Measurements from ENCODE around the gene KLHL29.

The KLHL29 gene

GRCh38 chr2:23632831-23633395 lies 247.9 kb downstream of the KLHL29 start:
- no peaks in the 10 kb centered on the region for H3F3A ChIP-seq (ENCODE audit: low read depth)
- no peak overlapping the region for H2AFZ ChIP-seq (ENCODE audit: low read length)
- no peak overlapping the region for H3K4me3 ChIP-seq (ENCODE audit: low read length, poor library complexity, severe bottlenecking)
- no peaks in the 10 kb centered on the region for H3K36me3 ChIP-seq (ENCODE audit: insufficient read depth, low read length)
- no peaks in the 10 kb centered on the region for H4K20me1 ChIP-seq (ENCODE audit: insufficient read depth, low read length, poor library complexity, severe bottlenecking)
- H3K27me3 ChIP-seq (ENCODE audit: insufficient read depth, low read length, poor library complexity, severe bottlenecking), result no peaks in the 10 kb centered on the region
- H3K4me2 ChIP-seq (ENCODE audit: low read depth, low read length, poor library complexity, severe bottlenecking), result no peak overlapping the region
- TF ChIP-seq EZH2phosphoT487 (IDR thresholded peaks at IDR 0.05; ENCODE audit: borderline replicate concordance), result no peak
- no peak for TF ChIP-seq CTCF (conservative IDR thresholded peaks at IDR 0.05; ENCODE audit: low read length)
- no peak overlapping the region for H3K9ac ChIP-seq (ENCODE audit: low read depth, low read length, poor library complexity, severe bottlenecking)
- no peaks in the 10 kb centered on the region for H3K9me3 ChIP-seq (ENCODE audit: insufficient read depth, low read depth, low read length)
- H3K9me2 ChIP-seq (replicated peaks; ENCODE audit: low read depth, low read length), result no peaks in the 10 kb centered on the region
- no peaks in the 10 kb centered on the region for H3K79me2 ChIP-seq (ENCODE audit: insufficient read depth, low read length)
- H3K4me1 ChIP-seq (ENCODE audit: insufficient read depth, low read length, poor library complexity, severe bottlenecking), result no peaks in the 10 kb centered on the region

- H4K20me1 ChIP-seq (ENCODE audit: insufficient read depth, low read length, poor library complexity, severe bottlenecking), result no peaks in the 10 kb centered on the region
- H3K4me1 ChIP-seq (ENCODE audit: insufficient read depth, low read length, poor library complexity, severe bottlenecking), result no peaks in the 10 kb centered on the region
- no peaks in the 10 kb centered on the region for H3K36me3 ChIP-seq (ENCODE audit: insufficient read depth, low read length)
- no peak overlapping the region for H2AFZ ChIP-seq (ENCODE audit: low read length)
- TF ChIP-seq EZH2phosphoT487 (IDR thresholded peaks at IDR 0.05; ENCODE audit: borderline replicate concordance), result no peak
- TF ChIP-seq CTCF (conservative IDR thresholded peaks at IDR 0.05; ENCODE audit: low read length), result no peak
- H3K9ac ChIP-seq (ENCODE audit: low read depth, low read length, poor library complexity, severe bottlenecking), result no peak overlapping the region
- no peak overlapping the region for H3K4me2 ChIP-seq (ENCODE audit: low read depth, low read length, poor library complexity, severe bottlenecking)
- H3K4me3 ChIP-seq (ENCODE audit: low read length, poor library complexity, severe bottlenecking), result no peak overlapping the region
- H3F3A ChIP-seq (ENCODE audit: low read depth), result no peaks in the 10 kb centered on the region
- H3K27me3 ChIP-seq (ENCODE audit: insufficient read depth, low read length, poor library complexity, severe bottlenecking), result no peaks in the 10 kb centered on the region
- no peaks in the 10 kb centered on the region for H3K9me2 ChIP-seq (replicated peaks; ENCODE audit: low read depth, low read length)
- H3K9me3 ChIP-seq (ENCODE audit: insufficient read depth, low read depth, low read length), result no peaks in the 10 kb centered on the region
- H3K79me2 ChIP-seq (ENCODE audit: insufficient read depth, low read length), result no peaks in the 10 kb centered on the region
These were observed 249.0 kb downstream of the KLHL29 start for GRCh38 chr2:23633966-23634365.

- no peaks in the 10 kb centered on the region for H3K9me2 ChIP-seq (replicated peaks; ENCODE audit: low read depth, low read length)
- no peaks in the 10 kb centered on the region for H3K27me3 ChIP-seq (ENCODE audit: insufficient read depth, low read length, poor library complexity, severe bottlenecking)
- no peaks in the 10 kb centered on the region for H3K79me2 ChIP-seq (ENCODE audit: insufficient read depth, low read length)
- H3K9me3 ChIP-seq (ENCODE audit: insufficient read depth, low read depth, low read length), result no peaks in the 10 kb centered on the region
- no peaks in the 10 kb centered on the region for H3F3A ChIP-seq (ENCODE audit: low read depth)
- no peaks in the 10 kb centered on the region for H3K36me3 ChIP-seq (ENCODE audit: insufficient read depth, low read length)
- H4K20me1 ChIP-seq (ENCODE audit: insufficient read depth, low read length, poor library complexity, severe bottlenecking), result no peaks in the 10 kb centered on the region
- no peak overlapping the region for H3K9ac ChIP-seq (ENCODE audit: low read depth, low read length, poor library complexity, severe bottlenecking)
- H3K4me1 ChIP-seq (ENCODE audit: insufficient read depth, low read length, poor library complexity, severe bottlenecking), result no peaks in the 10 kb centered on the region
- H3K4me2 ChIP-seq (ENCODE audit: low read depth, low read length, poor library complexity, severe bottlenecking), result no peak overlapping the region
- no peak overlapping the region for H2AFZ ChIP-seq (ENCODE audit: low read length)
- no peak for TF ChIP-seq CTCF (conservative IDR thresholded peaks at IDR 0.05; ENCODE audit: low read length)
- no peak for TF ChIP-seq EZH2phosphoT487 (IDR thresholded peaks at IDR 0.05; ENCODE audit: borderline replicate concordance)
- H3K4me3 ChIP-seq (ENCODE audit: low read length, poor library complexity, severe bottlenecking), result no peak overlapping the region
These were observed 250.7 kb downstream of the KLHL29 start for GRCh38 chr2:23635442-23636340.

All from Loucy (cell line).